Measurements from ENCODE around the gene TADA2B. TPM values are rescaled to one million over a fixed set of nuclear protein-coding genes. Genes with fewer than 3 reads are reported as not detected.

The TADA2B gene
- polyA plus RNA-seq, 3 donors = 2.0 to 10.2 (median 2.6) TPM

DNA sequence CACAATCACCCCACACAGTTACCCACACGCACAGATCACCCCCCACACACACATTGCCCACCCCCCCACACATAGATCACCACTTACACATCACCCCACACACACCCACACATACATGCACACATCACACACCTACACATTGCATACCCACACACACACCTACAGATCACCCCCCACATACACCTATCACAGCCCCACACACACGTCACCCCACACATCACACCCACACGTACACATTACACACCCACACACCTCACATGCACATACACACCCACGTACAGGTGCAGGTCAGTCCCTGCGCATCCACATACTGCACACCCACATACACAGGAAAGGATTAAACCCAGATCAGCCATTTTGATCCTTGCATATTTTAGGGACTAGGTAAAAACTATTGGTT, 15.3 kb upstream of the TADA2B start:
- peaks cover 0 to 3% (median 0%) of the 10 kb centered on the region in 3 donors for H3K27me3 Mint-ChIP-seq (ENCODE audit: low read depth in 3 of 3)
- Histone ChIP-seq H3K27me3 (ENCODE audit: control insufficient read depth in 2 of 2, insufficient read depth in 2 of 2, low read length in 2 of 2) (no peaks in the 10 kb centered on the region), H3K27ac (ENCODE audit: low read depth in 1 of 2, low read length in 2 of 2) (no peak overlapping the region), H3K36me3 (replicated peaks in 1 of 2; ENCODE audit: control insufficient read depth in 1 of 2, insufficient read depth in 2 of 2, low read length in 2 of 2) (peaks cover 82 to 100% of the 10 kb centered on the region in 2 donors), H3K79me2 (ENCODE audit: insufficient read depth, low read length) (no peaks in the 10 kb centered on the region), H2AFZ (ENCODE audit: insufficient read depth, low read depth, low read length, poor library complexity, severe bottlenecking) (no peak overlapping the region), H3K4me2 (replicated peaks; ENCODE audit: extremely low read depth, low read length, poor library complexity, severe bottlenecking) (no peak overlapping the region), H3K4me1 (ENCODE audit: control insufficient read depth in 1 of 2, insufficient read depth in 2 of 2, low read length in 2 of 2) (no peaks in the 10 kb centered on the region), H3K9me3 (replicated peaks in 1 of 2; ENCODE audit: control insufficient read depth in 1 of 2, insufficient read depth in 1 of 2, low read length in 2 of 2) (no peaks in the 10 kb centered on the region), H4K20me1 (ENCODE audit: insufficient read depth, low read length) (peaks cover 63% of the 10 kb centered on the region), H3K4me3 (replicated peaks in 1 of 3; ENCODE audit: low read depth in 2 of 3, low read length in 3 of 3) (no peak overlapping the region), H3K9ac (ENCODE audit: insufficient read depth, low read length, poor library complexity, severe bottlenecking) (no peak overlapping the region)
- H3K4me1 Mint-ChIP-seq = no peaks in the 10 kb centered on the region
- intact Hi-C loops (cut with micrococcal nuclease) = no loop called here
- TF ChIP-seq, protein P1, sequence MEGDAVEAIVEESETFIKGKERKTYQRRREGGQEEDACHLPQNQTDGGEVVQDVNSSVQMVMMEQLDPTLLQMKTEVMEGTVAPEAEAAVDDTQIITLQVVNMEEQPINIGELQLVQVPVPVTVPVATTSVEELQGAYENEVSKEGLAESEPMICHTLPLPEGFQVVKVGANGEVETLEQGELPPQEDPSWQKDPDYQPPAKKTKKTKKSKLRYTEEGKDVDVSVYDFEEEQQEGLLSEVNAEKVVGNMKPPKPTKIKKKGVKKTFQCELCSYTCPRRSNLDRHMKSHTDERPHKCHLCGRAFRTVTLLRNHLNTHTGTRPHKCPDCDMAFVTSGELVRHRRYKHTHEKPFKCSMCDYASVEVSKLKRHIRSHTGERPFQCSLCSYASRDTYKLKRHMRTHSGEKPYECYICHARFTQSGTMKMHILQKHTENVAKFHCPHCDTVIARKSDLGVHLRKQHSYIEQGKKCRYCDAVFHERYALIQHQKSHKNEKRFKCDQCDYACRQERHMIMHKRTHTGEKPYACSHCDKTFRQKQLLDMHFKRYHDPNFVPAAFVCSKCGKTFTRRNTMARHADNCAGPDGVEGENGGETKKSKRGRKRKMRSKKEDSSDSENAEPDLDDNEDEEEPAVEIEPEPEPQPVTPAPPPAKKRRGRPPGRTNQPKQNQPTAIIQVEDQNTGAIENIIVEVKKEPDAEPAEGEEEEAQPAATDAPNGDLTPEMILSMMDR (IDR thresholded peaks at IDR 0.05) = no peak
- no peak overlapping the region for H3K4me3 Mint-ChIP-seq
- WGBS (ENCODE audit: insufficient coverage) = 97% methylated on average over 3 of the region's 5 CpGs
- H3K36me3 Mint-ChIP-seq = peaks cover 87 to 96% of the 10 kb centered on the region in 2 donors
- no peak for DNase-seq
- H3K9me3 Mint-ChIP-seq = peaks cover 0 to 2% (median 0%) of the 10 kb centered on the region in 7 donors
- H3K27ac Mint-ChIP-seq = no peak overlapping the region

- Mint-ChIP-seq H3K27me3 (ENCODE audit: low read depth in 3 of 3) (peaks cover 0 to 3% (median 0%) of the 10 kb centered on the region in 3 donors), H3K36me3 (peaks cover 80 to 89% of the 10 kb centered on the region in 2 donors), H3K27ac (peak overlapping the region in 1 of 7 donors; percentile 63), H3K9me3 (peaks cover 0 to 3% (median 0%) of the 10 kb centered on the region in 7 donors), H3K4me3 (no peak overlapping the region), H3K4me1 (peaks cover 3% of the 10 kb centered on the region)
- Histone ChIP-seq H3K9ac (ENCODE audit: insufficient read depth, low read length, poor library complexity, severe bottlenecking) (no peak overlapping the region), H3K4me3 (replicated peaks in 1 of 3; ENCODE audit: low read depth in 2 of 3, low read length in 3 of 3) (no peak overlapping the region), H3K27ac (ENCODE audit: low read depth in 1 of 2, low read length in 2 of 2) (no peak overlapping the region), H3K27me3 (ENCODE audit: control insufficient read depth in 2 of 2, insufficient read depth in 2 of 2, low read length in 2 of 2) (no peaks in the 10 kb centered on the region), H3K36me3 (replicated peaks in 1 of 2; ENCODE audit: control insufficient read depth in 1 of 2, insufficient read depth in 2 of 2, low read length in 2 of 2) (peaks cover 73 to 93% of the 10 kb centered on the region in 2 donors), H3K4me2 (replicated peaks; ENCODE audit: extremely low read depth, low read length, poor library complexity, severe bottlenecking) (no peak overlapping the region), H2AFZ (ENCODE audit: insufficient read depth, low read depth, low read length, poor library complexity, severe bottlenecking) (no peak overlapping the region), H4K20me1 (ENCODE audit: insufficient read depth, low read length) (peaks cover 60% of the 10 kb centered on the region), H3K9me3 (replicated peaks in 1 of 2; ENCODE audit: control insufficient read depth in 1 of 2, insufficient read depth in 1 of 2, low read length in 2 of 2) (no peaks in the 10 kb centered on the region), H3K79me2 (ENCODE audit: insufficient read depth, low read length) (no peaks in the 10 kb centered on the region), H3K4me1 (ENCODE audit: control insufficient read depth in 1 of 2, insufficient read depth in 2 of 2, low read length in 2 of 2) (no peaks in the 10 kb centered on the region)
- WGBS (ENCODE audit: insufficient coverage) = 98% methylated on average over 12 of the region's 12 CpGs
- intact Hi-C loops (cut with micrococcal nuclease) = no loop called here
- no peak for DNase-seq
- TF ChIP-seq, protein P1 (IDR thresholded peaks at IDR 0.05) = no peak
Measured at GRCh38 chr4:7029212-7029611, 14.0 kb upstream of the TADA2B start.
